DND-41 (cell line): ENCODE measurements around the gene CDH23.

ENCODE experiments used
- ATAC-seq: fragments of 200-7000 bp; cut with Tn5 transposase; 3 replicates; pipeline ENCODE4 v1.9.1; 2021; ENCODE audit warnings: low read depth; ENCODE audit not compliant: insufficient read depth
- DNase-seq: peaks from one replicate; pipeline ENCODE4 v3.0.0-alpha.2; 2020
- H2AFZ ChIP-seq: 2 replicates; pipeline ENCODE4 v1.6.0; 2012; ENCODE audit warnings: low read depth, low read length
- H3K27ac ChIP-seq: 2 replicates; pipeline ENCODE4 v1.5.1; 2012; ENCODE audit warnings: low read length, inconsistent platforms
- H3K27me3 ChIP-seq: fragments of 200-600 bp; sonication (generic); 2 replicates; pipeline ENCODE4 v1.6.0; 2012; ENCODE audit warnings: low read length, mild to moderate bottlenecking, inconsistent platforms; ENCODE audit not compliant: insufficient read depth, poor library complexity
- H3K36me3 ChIP-seq: 2 replicates; pipeline ENCODE4 v1.5.1; 2012; ENCODE audit warnings: low read length, inconsistent platforms; ENCODE audit not compliant: insufficient read depth
- H3K4me1 ChIP-seq: 2 replicates; pipeline ENCODE4 v1.5.1; 2012; ENCODE audit warnings: mild to moderate bottlenecking, low read length; ENCODE audit not compliant: insufficient read depth
- H3K4me2 ChIP-seq: 2 replicates; pipeline ENCODE4 v1.6.0; 2012; ENCODE audit warnings: mild to moderate bottlenecking, moderate library complexity, low read length, inconsistent platforms; ENCODE audit not compliant: insufficient read depth
- H3K4me3 ChIP-seq, 2 experiments: fragments of 200-600 bp in 1 of 2; shearing (Covaris generic) in 1 of 2; 2 replicates each; pipeline ENCODE4 v1.5.1; 2012 to 2016; ENCODE audit warnings: inconsistent platforms in 2 of 2, low read length in 2 of 2, mild to moderate bottlenecking in 2 of 2, low read depth in 1 of 2, moderate library complexity in 1 of 2
- H3K79me2 ChIP-seq: 2 replicates; pipeline ENCODE4 v1.6.0; 2012; ENCODE audit warnings: low read length, inconsistent platforms; ENCODE audit not compliant: insufficient read depth
- H3K9ac ChIP-seq: 2 replicates; pipeline ENCODE4 v1.6.0; 2012; ENCODE audit warnings: low read depth, mild to moderate bottlenecking, inconsistent platforms, low read length, moderate library complexity
- H3K9me3 ChIP-seq: 2 replicates; pipeline ENCODE4 v1.5.1; 2012; ENCODE audit warnings: low read length, moderate library complexity, mild to moderate bottlenecking, inconsistent platforms; ENCODE audit not compliant: insufficient read depth, severe bottlenecking
- H4K20me1 ChIP-seq: 2 replicates; pipeline ENCODE4 v1.6.0; 2012; ENCODE audit warnings: low read length; ENCODE audit not compliant: insufficient read depth
- EZH2 ChIP-seq: IDR thresholded peaks from 3 replicates; pipeline ENCODE4 v1.6.1; 2012; ENCODE audit warnings: borderline replicate concordance, low read depth, mild to moderate bottlenecking, moderate library complexity, low read length, inconsistent platforms; ENCODE audit not compliant: severe bottlenecking
- TF ChIP-seq, protein P1 (sequence below): IDR thresholded peaks from 2 replicates; pipeline ENCODE4 v1.5.1; 2012; ENCODE audit warnings: borderline replicate concordance, low read length, moderate library complexity, mild to moderate bottlenecking; ENCODE audit not compliant: poor library complexity, severe bottlenecking; ENCODE audit errors: extremely low read depth

CDH23 gene

DNA sequence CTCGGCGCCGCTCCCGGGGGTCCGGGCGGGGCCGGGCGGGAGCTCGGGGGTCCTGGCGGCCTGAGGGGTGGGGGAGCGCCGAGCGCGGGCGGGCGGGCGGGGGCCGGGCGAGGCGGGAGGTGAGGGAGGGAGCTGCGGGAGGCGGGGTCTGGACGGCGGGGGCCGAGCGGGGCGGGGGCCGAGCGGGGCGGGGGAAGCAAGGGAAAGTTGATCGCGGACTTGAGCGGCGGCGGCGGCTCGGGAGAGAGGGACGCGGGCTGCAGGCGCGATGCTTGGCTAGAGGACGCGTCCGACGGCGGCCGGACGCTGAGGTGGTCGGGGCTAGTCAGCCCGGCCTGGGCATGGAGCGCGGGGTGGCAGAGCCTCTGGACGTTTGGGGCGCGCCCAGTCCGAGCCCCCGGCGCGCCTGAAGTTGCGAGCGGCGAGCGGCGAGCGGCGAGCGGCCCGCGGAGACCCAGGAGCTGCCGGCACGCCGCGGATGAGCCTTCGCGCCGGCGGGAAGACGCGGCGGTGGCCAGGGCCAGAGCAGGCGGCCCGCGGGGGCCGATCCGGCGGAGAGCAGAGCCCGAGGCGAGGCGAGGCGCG, at the start of gene CDH23:
CDH23 (plus strand) TSS at position 210 of the 585 bp plus-strand sequence. CDS start 42,912 bp downstream, outside the sequence.
- Histone ChIP-seq H3K4me1 (no peaks in the 10 kb centered on the region), H3K9me3 (no peaks in the 10 kb centered on the region), H2AFZ (no peak within 1 kb of the TSS), H3K36me3 (no peaks in the 10 kb centered on the region), H3K4me3 (no peak within 1 kb of the TSS), H3K79me2 (no peaks in the 10 kb centered on the region), H3K9ac (no peak within 1 kb of the TSS), H3K27me3 (peaks cover 28% of the 10 kb centered on the region), H3K27ac (no peak within 1 kb of the TSS), H3K4me2 (no peak within 1 kb of the TSS), H4K20me1 (no peaks in the 10 kb centered on the region)
- ATAC-seq (no peak), DNase-seq (no peak)
- TF ChIP-seq, protein P1, sequence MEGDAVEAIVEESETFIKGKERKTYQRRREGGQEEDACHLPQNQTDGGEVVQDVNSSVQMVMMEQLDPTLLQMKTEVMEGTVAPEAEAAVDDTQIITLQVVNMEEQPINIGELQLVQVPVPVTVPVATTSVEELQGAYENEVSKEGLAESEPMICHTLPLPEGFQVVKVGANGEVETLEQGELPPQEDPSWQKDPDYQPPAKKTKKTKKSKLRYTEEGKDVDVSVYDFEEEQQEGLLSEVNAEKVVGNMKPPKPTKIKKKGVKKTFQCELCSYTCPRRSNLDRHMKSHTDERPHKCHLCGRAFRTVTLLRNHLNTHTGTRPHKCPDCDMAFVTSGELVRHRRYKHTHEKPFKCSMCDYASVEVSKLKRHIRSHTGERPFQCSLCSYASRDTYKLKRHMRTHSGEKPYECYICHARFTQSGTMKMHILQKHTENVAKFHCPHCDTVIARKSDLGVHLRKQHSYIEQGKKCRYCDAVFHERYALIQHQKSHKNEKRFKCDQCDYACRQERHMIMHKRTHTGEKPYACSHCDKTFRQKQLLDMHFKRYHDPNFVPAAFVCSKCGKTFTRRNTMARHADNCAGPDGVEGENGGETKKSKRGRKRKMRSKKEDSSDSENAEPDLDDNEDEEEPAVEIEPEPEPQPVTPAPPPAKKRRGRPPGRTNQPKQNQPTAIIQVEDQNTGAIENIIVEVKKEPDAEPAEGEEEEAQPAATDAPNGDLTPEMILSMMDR, result no peak
- no peak for TF ChIP-seq EZH2

DNA sequence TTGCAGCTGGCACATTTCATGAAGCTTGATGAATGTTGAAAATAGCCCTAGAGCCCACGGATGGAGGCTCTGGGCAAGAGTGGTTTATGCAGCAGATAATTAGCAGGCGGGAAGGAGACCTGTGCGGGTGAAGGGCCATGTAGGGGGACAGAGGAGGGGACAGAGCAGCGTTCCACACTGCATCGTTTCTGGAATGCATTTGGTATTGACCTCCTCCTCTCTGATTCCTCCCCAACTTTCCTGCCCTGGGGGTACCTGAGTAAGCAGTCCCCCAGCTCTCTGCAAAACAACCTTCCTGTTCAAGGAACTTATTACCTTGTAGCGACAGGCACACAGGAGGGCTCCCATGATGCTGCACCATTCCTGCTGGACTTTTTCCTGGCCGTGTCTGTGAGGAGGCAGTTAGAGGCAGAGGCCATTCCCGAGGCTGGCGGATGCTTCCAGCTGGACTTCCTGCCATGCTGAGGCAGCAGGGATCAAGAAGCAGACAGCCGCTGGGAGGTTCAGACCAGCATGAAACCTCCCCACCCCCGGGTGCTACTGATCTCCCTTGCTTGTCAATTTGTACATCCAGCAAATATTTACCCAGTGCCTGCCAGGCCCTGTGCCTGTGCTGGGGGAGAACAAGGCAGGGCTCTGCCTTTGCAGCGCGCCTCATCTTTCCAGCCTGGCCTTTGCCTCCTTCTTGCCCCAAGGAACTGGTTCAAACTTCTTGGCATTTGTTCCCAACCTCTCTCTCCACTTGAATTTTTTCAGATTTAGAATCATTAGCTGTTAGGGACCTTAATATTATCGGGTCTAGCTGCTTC, 48.9 kb upstream of the CDH23 start:
- Histone ChIP-seq H3K9ac (no peak overlapping the region), H3K79me2 (no peaks in the 10 kb centered on the region), H4K20me1 (peaks cover 12% of the 10 kb centered on the region), H3K27ac (no peak overlapping the region), H3K27me3 (no peaks in the 10 kb centered on the region), H3K9me3 (no peaks in the 10 kb centered on the region), H3K36me3 (no peaks in the 10 kb centered on the region), H3K4me2 (no peak overlapping the region), H3K4me3 (no peak overlapping the region), H3K4me1 (no peaks in the 10 kb centered on the region), H2AFZ (no peak overlapping the region)
- no peak for TF ChIP-seq EZH2
- TF ChIP-seq, protein P1, result no peak
- DNase-seq (no peak), ATAC-seq (no peak)

DNA sequence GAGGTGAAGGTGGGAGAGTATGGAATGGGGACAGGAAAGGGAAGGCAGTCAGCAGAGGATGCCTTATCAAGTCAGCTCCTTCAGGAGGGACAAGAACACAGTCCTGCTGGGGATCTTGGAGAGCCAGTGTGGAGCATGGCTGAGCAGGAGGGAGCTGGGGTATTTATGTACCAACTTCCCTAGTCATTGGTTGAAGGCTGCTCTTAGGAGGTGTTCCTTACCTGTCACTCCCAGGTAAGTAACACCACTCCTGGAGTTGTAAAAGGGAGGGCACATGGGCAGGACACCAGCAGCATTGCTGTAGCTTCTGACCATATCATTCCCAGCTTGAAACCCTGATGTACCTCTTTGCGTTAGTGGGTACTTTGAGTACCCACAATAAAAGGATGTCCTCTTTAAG, 47.9 kb upstream of the CDH23 start:
- Histone ChIP-seq H3K4me1 (no peaks in the 10 kb centered on the region), H3K4me3 (no peak overlapping the region), H3K9ac (no peak overlapping the region), H4K20me1 (peaks cover 12% of the 10 kb centered on the region), H3K36me3 (no peaks in the 10 kb centered on the region), H3K27me3 (no peaks in the 10 kb centered on the region), H3K9me3 (no peaks in the 10 kb centered on the region), H3K4me2 (no peak overlapping the region), H3K27ac (no peak overlapping the region), H3K79me2 (no peaks in the 10 kb centered on the region), H2AFZ (no peak overlapping the region)
- DNase-seq (no peak), ATAC-seq (no peak)
- TF ChIP-seq, protein P1, result no peak
- TF ChIP-seq EZH2, result no peak
